ENCODE data around the gene RANBP17. TPM values are rescaled to one million over a fixed set of nuclear protein-coding genes. Genes with fewer than 3 reads are reported as not detected.

Gene RANBP17
- total RNA-seq, 1 experiment from 2014 or later: 14.5 TPM

GRCh38 chr5:170885256-170885655 lies 23.4 kb downstream of the RANBP17 start:
- POLR2A ChIA-PET (ENCODE audit: unreplicated experiment): no interaction called here
- H4K20me1 ChIP-seq (ENCODE audit: insufficient read depth): no peaks in the 10 kb centered on the region

GRCh38 chr5:170885809-170886208 lies 24.0 kb downstream of the RANBP17 start:
- intact Hi-C loops (cut with micrococcal nuclease; ENCODE audit: unreplicated experiment): no loop called here
- H3K9me2 ChIP-seq (ENCODE audit: insufficient read depth): no peaks in the 10 kb centered on the region
- no peaks in the 10 kb centered on the region for H3K79me2 ChIP-seq (ENCODE audit: low read depth)
- no peaks in the 10 kb centered on the region for H4K20me1 ChIP-seq (ENCODE audit: insufficient read depth)
- TF ChIP-seq CTCF (conservative IDR thresholded peaks at IDR 0.05) (no peak), EZH2 (IDR thresholded peaks at IDR 0.05; ENCODE audit: low read depth) (no peak)
- H2AFZ ChIP-seq: no peak overlapping the region
- BruUV-seq (replicated peaks): no TSS peak
- no peak overlapping the region for H3K4me3 ChIP-seq
- H3K27me3 ChIP-seq (ENCODE audit: insufficient read depth, low read depth): no peaks in the 10 kb centered on the region
- no peaks in the 10 kb centered on the region for H3K4me1 ChIP-seq (replicated peaks; ENCODE audit: insufficient read depth)
- H3K27ac ChIP-seq: no peak overlapping the region
- H3K9me3 ChIP-seq (ENCODE audit: insufficient read depth, low read depth): no peaks in the 10 kb centered on the region
- no peak overlapping the region for H3K4me2 ChIP-seq
- CTCF ChIA-PET: no interaction called here
- DNase-seq: no peak
- H3F3A ChIP-seq (ENCODE audit: insufficient read depth, low read depth): no peaks in the 10 kb centered on the region
- H3K36me3 ChIP-seq (ENCODE audit: low read depth): no peaks in the 10 kb centered on the region; the same call in 1 of the 2 replicates
- POLR2A ChIA-PET (ENCODE audit: unreplicated experiment): no interaction called here

More at GRCh38 chr5:170885256-170885655, 23.4 kb downstream of the RANBP17 start:
- Histone ChIP-seq H3K27ac (no peak overlapping the region), H3K9me2 (ENCODE audit: insufficient read depth) (no peaks in the 10 kb centered on the region), H3K4me3 (no peak overlapping the region), H3K4me1 (replicated peaks; ENCODE audit: insufficient read depth) (no peaks in the 10 kb centered on the region), H2AFZ (no peak overlapping the region), H3K4me2 (no peak overlapping the region), H3K79me2 (ENCODE audit: low read depth) (no peaks in the 10 kb centered on the region), H3K27me3 (ENCODE audit: insufficient read depth, low read depth) (no peaks in the 10 kb centered on the region), H3F3A (ENCODE audit: insufficient read depth, low read depth) (no peaks in the 10 kb centered on the region), H3K36me3 (ENCODE audit: low read depth) (no peaks in the 10 kb centered on the region; the same call in 1 of the 2 replicates), H3K9me3 (ENCODE audit: insufficient read depth, low read depth) (no peaks in the 10 kb centered on the region)
- intact Hi-C loops (cut with micrococcal nuclease; ENCODE audit: unreplicated experiment): no loop called here
- no TSS peak for BruUV-seq (replicated peaks)
- no peak for TF ChIP-seq CTCF (conservative IDR thresholded peaks at IDR 0.05)
- TF ChIP-seq EZH2 (IDR thresholded peaks at IDR 0.05; ENCODE audit: low read depth): no peak
- DNase-seq: no peak
- CTCF ChIA-PET: no interaction called here

GRCh38 chr5:170886210-170886894 lies 24.5 kb downstream of the RANBP17 start:
- no peak overlapping the region for H3K4me3 ChIP-seq
- H3K4me1 ChIP-seq (replicated peaks; ENCODE audit: insufficient read depth): no peaks in the 10 kb centered on the region
- H3K9me2 ChIP-seq (ENCODE audit: insufficient read depth): no peaks in the 10 kb centered on the region
- intact Hi-C loops (cut with micrococcal nuclease; ENCODE audit: unreplicated experiment): no loop called here
- TF ChIP-seq CTCF (conservative IDR thresholded peaks at IDR 0.05) (no peak), EZH2 (IDR thresholded peaks at IDR 0.05; ENCODE audit: low read depth) (no peak)
- DNase-seq: no peak
- H4K20me1 ChIP-seq (ENCODE audit: insufficient read depth): no peaks in the 10 kb centered on the region
- H3K27ac ChIP-seq: no peak overlapping the region
- ChIA-PET POLR2A (ENCODE audit: unreplicated experiment) (no interaction called here), CTCF (no interaction called here)
- no peaks in the 10 kb centered on the region for H3K27me3 ChIP-seq (ENCODE audit: insufficient read depth, low read depth)
- no peaks in the 10 kb centered on the region for H3K79me2 ChIP-seq (ENCODE audit: low read depth)
- no peaks in the 10 kb centered on the region for H3K9me3 ChIP-seq (ENCODE audit: insufficient read depth, low read depth)
- H3F3A ChIP-seq (ENCODE audit: insufficient read depth, low read depth): no peaks in the 10 kb centered on the region
- BruUV-seq (replicated peaks): no TSS peak
- H3K4me2 ChIP-seq: no peak overlapping the region
- H2AFZ ChIP-seq: no peak overlapping the region
- no peaks in the 10 kb centered on the region; the same call in 1 of the 2 replicates for H3K36me3 ChIP-seq (ENCODE audit: low read depth)

All from PC-9 (cell line).